D721Med (cell line): ENCODE results near the gene SVEP1.
"Not testable (repeated sequence)": the region's sequence is repeated elsewhere in the genome, so short reads cannot be mapped to it uniquely, and the experiment has no call there.

ENCODE experiments used
- DNase-seq: peaks from one replicate; pipeline ENCODE4 v3.0.0; 2011; ENCODE audit warnings: low spot score; ENCODE audit not compliant: insufficient read length
- FAIRE-seq: peaks from 2 replicates; lab custom pipeline; 2011; peaks lifted over from hg19 to GRCh38; lab: Jason Lieb, UNC
- TF ChIP-seq, protein P1 (sequence below): IDR thresholded peaks from 2 replicates; pipeline ENCODE4 v1.5.1; 2012; ENCODE audit warnings: mild to moderate bottlenecking, control low read depth; ENCODE audit not compliant: insufficient read depth; ENCODE audit errors: missing control alignments

SVEP1 gene

GRCh38 chr9:110541950-110542349, 37.6 kb downstream of the SVEP1 start:
- DNase-seq (no peak), FAIRE-seq (no peak)
- TF ChIP-seq, protein P1, sequence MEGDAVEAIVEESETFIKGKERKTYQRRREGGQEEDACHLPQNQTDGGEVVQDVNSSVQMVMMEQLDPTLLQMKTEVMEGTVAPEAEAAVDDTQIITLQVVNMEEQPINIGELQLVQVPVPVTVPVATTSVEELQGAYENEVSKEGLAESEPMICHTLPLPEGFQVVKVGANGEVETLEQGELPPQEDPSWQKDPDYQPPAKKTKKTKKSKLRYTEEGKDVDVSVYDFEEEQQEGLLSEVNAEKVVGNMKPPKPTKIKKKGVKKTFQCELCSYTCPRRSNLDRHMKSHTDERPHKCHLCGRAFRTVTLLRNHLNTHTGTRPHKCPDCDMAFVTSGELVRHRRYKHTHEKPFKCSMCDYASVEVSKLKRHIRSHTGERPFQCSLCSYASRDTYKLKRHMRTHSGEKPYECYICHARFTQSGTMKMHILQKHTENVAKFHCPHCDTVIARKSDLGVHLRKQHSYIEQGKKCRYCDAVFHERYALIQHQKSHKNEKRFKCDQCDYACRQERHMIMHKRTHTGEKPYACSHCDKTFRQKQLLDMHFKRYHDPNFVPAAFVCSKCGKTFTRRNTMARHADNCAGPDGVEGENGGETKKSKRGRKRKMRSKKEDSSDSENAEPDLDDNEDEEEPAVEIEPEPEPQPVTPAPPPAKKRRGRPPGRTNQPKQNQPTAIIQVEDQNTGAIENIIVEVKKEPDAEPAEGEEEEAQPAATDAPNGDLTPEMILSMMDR = no peak

DNA sequence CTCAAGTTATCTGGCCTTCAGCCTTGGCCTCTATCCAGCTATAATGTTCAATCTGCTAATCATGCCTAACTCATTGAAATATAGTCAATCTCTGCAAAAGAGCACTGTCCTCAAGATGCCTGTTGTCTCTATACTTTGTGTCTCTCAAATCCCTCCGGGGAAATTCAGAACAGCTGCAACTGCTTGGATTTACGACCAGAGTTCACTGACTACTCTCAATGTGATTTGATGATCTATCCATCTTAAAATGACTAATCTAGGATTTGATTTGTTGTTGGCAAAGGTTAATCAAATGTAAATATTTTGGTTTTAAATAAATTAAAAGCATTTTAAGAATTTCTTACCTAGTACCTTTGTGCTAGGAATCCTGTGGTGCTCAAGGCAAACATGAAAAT, 40.9 kb downstream of the SVEP1 start:
- TF ChIP-seq, protein P1 = no peak
- DNase-seq (no peak), FAIRE-seq (no peak)

DNA sequence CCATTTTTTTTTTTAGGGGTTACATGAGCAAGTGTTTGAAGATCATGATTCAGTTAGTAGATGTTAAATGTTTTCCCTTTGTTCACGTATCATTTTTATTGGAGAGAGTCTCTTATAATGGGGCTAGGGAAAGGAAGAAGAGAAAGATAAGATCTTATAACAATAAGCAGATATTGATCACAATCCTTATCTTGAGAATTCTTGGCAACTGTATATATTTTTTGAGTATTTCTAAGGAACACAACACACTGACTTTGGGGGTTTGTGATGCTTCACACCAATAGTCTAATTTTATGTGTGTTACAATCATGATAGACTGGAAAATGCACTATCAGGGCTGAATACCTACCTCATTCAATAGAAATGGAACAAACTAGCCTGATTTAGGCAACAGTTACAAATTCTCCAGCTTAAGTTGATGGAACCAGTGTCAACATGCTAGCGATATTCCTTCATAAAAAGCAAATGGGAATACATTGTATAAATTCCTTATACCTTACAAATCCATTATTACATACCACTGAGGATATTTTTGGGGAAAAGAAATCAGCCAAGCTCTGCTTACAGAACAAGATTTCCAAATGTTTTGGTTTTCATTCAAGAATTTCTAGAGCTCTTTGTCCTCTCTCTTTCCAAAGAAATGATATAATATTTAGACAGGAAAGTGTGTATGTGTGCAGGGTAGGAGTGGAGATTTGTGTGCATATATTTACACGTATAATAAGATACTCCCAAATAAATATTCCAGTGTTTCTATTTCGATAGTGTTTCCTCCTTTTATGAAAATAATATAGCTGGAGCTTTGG, 41.5 kb downstream of the SVEP1 start:
- DNase-seq (no peak), FAIRE-seq (no peak)
- TF ChIP-seq, protein P1 = no peak

- TF ChIP-seq, protein P1 = no peak
- FAIRE-seq = peak; percentile 11
- DNase-seq = no peak
These were observed 42.7 kb downstream of the SVEP1 start for GRCh38 chr9:110536822-110537221.

- FAIRE-seq, DNase-seq: not testable (repeated sequence)
These were observed 45.4 kb downstream of the SVEP1 start for GRCh38 chr9:110534162-110534561.

DNA sequence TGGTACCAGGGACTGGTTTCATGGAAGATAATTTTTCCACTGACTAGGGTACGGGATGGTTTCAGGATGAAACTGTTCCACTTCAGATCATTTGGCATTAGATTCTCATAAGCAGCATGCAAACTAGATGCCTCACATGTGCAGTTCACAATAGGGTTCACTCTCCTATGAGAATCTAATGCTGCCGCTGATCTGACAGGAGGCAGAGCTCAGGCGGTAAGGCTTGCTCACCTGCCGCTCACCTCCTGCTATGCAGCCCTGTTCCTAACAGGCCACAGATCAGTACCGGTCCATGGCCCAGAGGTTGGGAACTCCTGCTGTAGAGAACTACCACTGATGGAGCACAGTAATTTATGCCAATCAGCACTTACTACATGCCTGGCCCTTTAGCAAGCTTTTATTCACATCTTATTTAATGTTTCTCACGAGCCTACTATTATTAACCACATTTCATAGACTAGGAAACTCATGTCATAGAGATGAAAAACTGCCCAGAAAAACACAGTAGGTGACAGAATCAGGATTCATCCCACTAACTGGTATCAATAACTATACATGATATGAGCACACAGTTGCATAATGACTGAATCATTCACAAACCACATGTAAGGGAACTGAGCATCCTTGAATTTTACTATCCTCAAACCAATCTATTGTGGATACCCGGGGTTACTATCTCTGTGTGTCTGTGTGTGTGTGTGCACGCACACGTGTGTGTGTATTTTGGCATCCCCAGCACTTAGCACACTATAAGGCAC, 46.5 kb downstream of the SVEP1 start:
- FAIRE-seq (no peak), DNase-seq (no peak)
- TF ChIP-seq, protein P1 = no peak

DNA sequence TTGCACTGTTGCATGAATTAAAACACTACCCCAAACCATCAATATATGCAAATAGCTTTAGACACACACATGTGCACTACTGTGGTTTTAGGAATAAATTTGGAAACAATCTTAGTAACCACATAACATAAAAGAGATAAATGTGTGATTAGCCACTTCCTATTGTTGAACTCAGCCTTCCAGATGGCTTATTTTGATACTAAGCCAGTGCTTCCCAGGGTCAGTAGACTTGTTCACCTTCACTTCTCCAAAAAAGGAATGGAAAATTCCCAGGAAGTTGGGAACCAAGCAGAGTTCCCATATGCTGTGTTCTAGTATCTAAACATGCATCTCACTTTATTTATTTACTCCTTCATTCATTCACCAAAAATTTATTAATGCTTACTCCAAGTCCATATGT, 47.8 kb downstream of the SVEP1 start:
- TF ChIP-seq, protein P1 = no peak
- no peak for DNase-seq
- no peak for FAIRE-seq

DNA sequence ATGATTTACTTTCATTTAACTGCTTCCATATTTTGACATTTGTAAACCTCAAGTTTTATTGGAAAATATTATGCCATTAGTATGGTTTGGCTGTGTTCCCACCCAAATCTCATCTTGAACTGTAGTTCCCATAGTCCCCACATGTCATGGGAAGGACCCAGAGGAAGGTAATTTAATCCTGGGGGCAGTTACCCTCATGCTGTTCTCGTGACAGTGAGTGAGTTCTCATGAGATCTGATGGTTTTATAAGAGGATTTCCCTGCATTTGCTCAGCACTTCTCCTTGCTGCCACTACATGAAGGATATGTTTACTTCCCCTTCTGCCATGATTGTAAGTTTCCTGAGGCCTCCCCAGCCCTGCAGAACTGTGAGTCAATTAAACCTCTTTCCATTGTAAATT, 48.3 kb downstream of the SVEP1 start:
- FAIRE-seq, DNase-seq: not testable (repeated sequence)
